ENCODE measurements around the gene EDNRB.
"Not testable (repeated sequence)": the region's sequence is repeated elsewhere in the genome, so short reads cannot be mapped to it uniquely, and the experiment has no call there.

The EDNRB gene

GRCh38 chr13:77896536-77896935 lies 22.1 kb downstream of the EDNRB start:
- DNase-seq = no peak

GRCh38 chr13:77894743-77895142 lies 23.9 kb downstream of the EDNRB start:
- no peak for DNase-seq

GRCh38 chr13:77893066-77893465 lies 25.6 kb downstream of the EDNRB start:
- DNase-seq = no peak

- DNase-seq = no peak
Measured at GRCh38 chr13:77892491-77892890, 26.1 kb downstream of the EDNRB start.

- DNase-seq = no peak
Measured at GRCh38 chr13:77891486-77891885, 27.1 kb downstream of the EDNRB start.

GRCh38 chr13:77891041-77891440 lies 27.6 kb downstream of the EDNRB start:
- no peak for DNase-seq

- no peak for DNase-seq
Measured at GRCh38 chr13:77883328-77883727, 35.3 kb downstream of the EDNRB start.

GRCh38 chr13:77878190-77878589 lies 40.4 kb downstream of the EDNRB start:
- no peak for DNase-seq

- DNase-seq = no peak
Measured at GRCh38 chr13:77876176-77876575, 42.5 kb downstream of the EDNRB start.

GRCh38 chr13:77874406-77874805 lies 44.2 kb downstream of the EDNRB start:
- DNase-seq = no peak

GRCh38 chr13:77872995-77873394 lies 45.6 kb downstream of the EDNRB start:
- DNase-seq = no peak

GRCh38 chr13:77871596-77871995 lies 47.0 kb downstream of the EDNRB start:
- no peak for DNase-seq

- DNase-seq = no peak
Measured at GRCh38 chr13:77868717-77869116, 49.9 kb downstream of the EDNRB start.

GRCh38 chr13:77866971-77867370 lies 51.7 kb downstream of the EDNRB start:
- DNase-seq = no peak

- no peak for DNase-seq
Measured at GRCh38 chr13:77865622-77866021, 53.0 kb downstream of the EDNRB start.

- DNase-seq = no peak
Measured at GRCh38 chr13:77863144-77863543, 55.5 kb downstream of the EDNRB start.

- DNase-seq = no peak
Measured at GRCh38 chr13:77861741-77862140, 56.9 kb downstream of the EDNRB start.

- no peak for DNase-seq
Measured at GRCh38 chr13:77860507-77860981, 58.1 kb downstream of the EDNRB start.

GRCh38 chr13:77859450-77859849 lies 59.2 kb downstream of the EDNRB start:
- DNase-seq = no peak

GRCh38 chr13:77857531-77858209 lies 61.0 kb downstream of the EDNRB start:
- no peak for DNase-seq

GRCh38 chr13:77853703-77854102 lies 64.9 kb downstream of the EDNRB start:
- DNase-seq = no peak

- not testable (repeated sequence) for DNase-seq
Measured at GRCh38 chr13:77848050-77848449, 70.6 kb downstream of the EDNRB start.

- DNase-seq = no peak
Measured at GRCh38 chr13:77846173-77846572, 72.5 kb downstream of the EDNRB start.
